Mesenchymal stem cell (in vitro differentiated cells and primary cell): ENCODE measurements around the gene ARHGEF40.

Source experiments
- DNase-seq: peaks from one replicate; pipeline ENCODE4 v3.0.0-alpha.2; 2013
- H2AFZ ChIP-seq: one replicate; pipeline ENCODE4 v1.6.1; 2013; ENCODE audit warnings: low read depth, mild to moderate bottlenecking, control low read depth, inconsistent platforms, low read length, moderate library complexity
- H2AK5ac ChIP-seq: 2 replicates; pipeline ENCODE4 v1.6.1; 2013; ENCODE audit warnings: low read length, moderate library complexity, mild to moderate bottlenecking, inconsistent platforms; ENCODE audit not compliant: severe bottlenecking
- H2BK120ac ChIP-seq: one replicate; pipeline ENCODE4 v1.6.1; 2013; ENCODE audit warnings: low read depth, mild to moderate bottlenecking, inconsistent platforms, low read length, moderate library complexity
- H2BK12ac ChIP-seq, 2 experiments: one replicate each; pipeline ENCODE4 v1.6.1; 2013; ENCODE audit warnings: inconsistent platforms in 2 of 2, low read length in 2 of 2, mild to moderate bottlenecking in 2 of 2, moderate library complexity in 2 of 2, control low read depth in 1 of 2
- H2BK15ac ChIP-seq: one replicate; pipeline ENCODE4 v1.6.1; 2013; ENCODE audit warnings: mild to moderate bottlenecking, low read depth, inconsistent platforms; ENCODE audit not compliant: poor library complexity, severe bottlenecking
- H2BK5ac ChIP-seq: 2 replicates; pipeline ENCODE4 v1.6.1; 2013; ENCODE audit warnings: low read depth, mild to moderate bottlenecking, low read length, control low read depth, inconsistent platforms; ENCODE audit not compliant: poor library complexity, severe bottlenecking
- H3K14ac ChIP-seq, 2 experiments: one replicate each; pipeline ENCODE4 v1.6.1; 2013; ENCODE audit warnings: inconsistent platforms in 2 of 2, low read length in 2 of 2, control low read depth in 1 of 2, mild to moderate bottlenecking in 1 of 2, moderate library complexity in 1 of 2
- H3K18ac ChIP-seq, 2 experiments: one replicate each; pipeline ENCODE4 v1.6.1; 2013; ENCODE audit warnings: inconsistent platforms in 2 of 2, low read length in 2 of 2, control low read depth in 1 of 2, low read depth in 1 of 2, mild to moderate bottlenecking in 1 of 2
- H3K23ac ChIP-seq, 2 experiments: one replicate each; pipeline ENCODE4 v1.6.1; 2013; ENCODE audit warnings: inconsistent platforms in 2 of 2, low read length in 2 of 2, mild to moderate bottlenecking in 2 of 2, moderate library complexity in 2 of 2, control low read depth in 1 of 2
- H3K27ac ChIP-seq: 2 replicates; pipeline ENCODE4 v1.5.1; 2013; ENCODE audit warnings: mild to moderate bottlenecking, moderate library complexity, low read length, control low read depth, inconsistent platforms; ENCODE audit not compliant: poor library complexity, severe bottlenecking
- H3K27me3 ChIP-seq, 2 experiments: 2 replicates each; pipeline versions ENCODE4 v1.6.1 to v1.7.0; 2013; ENCODE audit warnings: low read length in 2 of 2, mild to moderate bottlenecking in 2 of 2, moderate library complexity in 2 of 2, control low read depth in 1 of 2, inconsistent platforms in 1 of 2; ENCODE audit not compliant: control insufficient read depth in 1 of 2, insufficient read depth in 1 of 2
- H3K36me3 ChIP-seq, 2 experiments: 2 replicates each; pipeline versions ENCODE4 v1.6.1 to v1.7.0; 2013; ENCODE audit warnings: low read length in 2 of 2, control low read depth in 1 of 2, inconsistent platforms in 1 of 2, low read depth in 1 of 2, mild to moderate bottlenecking in 1 of 2; ENCODE audit not compliant: insufficient read depth in 2 of 2, control insufficient read depth in 1 of 2
- H3K4ac ChIP-seq, 2 experiments: one replicate each; pipeline ENCODE4 v1.6.1; 2013; ENCODE audit warnings: inconsistent platforms in 2 of 2, low read length in 2 of 2, mild to moderate bottlenecking in 2 of 2, moderate library complexity in 2 of 2, control low read depth in 1 of 2, low read depth in 1 of 2
- H3K4me1 ChIP-seq: 2 replicates; pipeline ENCODE4 v1.6.1; 2013; ENCODE audit warnings: low read depth, low read length, control low read depth; ENCODE audit not compliant: control insufficient read depth, insufficient read depth
- H3K4me2 ChIP-seq: 2 replicates; pipeline ENCODE4 v1.6.1; 2013; ENCODE audit warnings: low read length, mild to moderate bottlenecking, inconsistent platforms; ENCODE audit not compliant: poor library complexity, severe bottlenecking
- H3K4me3 ChIP-seq, 2 experiments: 2 replicates each; pipeline versions ENCODE4 v1.5.1 to v1.7.0; 2013; ENCODE audit warnings: low read length in 2 of 2, mild to moderate bottlenecking in 2 of 2, control low read depth in 1 of 2, low read depth in 1 of 2; ENCODE audit not compliant: insufficient read depth in 1 of 2
- H3K79me1 ChIP-seq: replicated peaks from 2 replicates; pipeline ENCODE4 v1.6.1; 2013; ENCODE audit warnings: mild to moderate bottlenecking, control low read depth, low read length, inconsistent platforms; ENCODE audit not compliant: poor library complexity, severe bottlenecking
- H3K9ac ChIP-seq: 2 replicates; pipeline ENCODE4 v1.7.0; 2013; ENCODE audit warnings: mild to moderate bottlenecking, low read length, moderate library complexity
- H3K9me3 ChIP-seq: 2 replicates; pipeline ENCODE4 v1.7.0; 2013; ENCODE audit warnings: mild to moderate bottlenecking, low read length; ENCODE audit not compliant: control insufficient read depth
- H4K8ac ChIP-seq: one replicate; pipeline ENCODE4 v1.6.1; 2013; ENCODE audit warnings: inconsistent platforms, mild to moderate bottlenecking, low read length, moderate library complexity
- H4K91ac ChIP-seq: one replicate; pipeline ENCODE4 v1.6.1; 2013; ENCODE audit warnings: mild to moderate bottlenecking, low read length, inconsistent platforms
- WGBS: methylation state at CpG from one replicate; pipeline ENCODE4 v1.1.7; 2013; ENCODE audit warnings: mixed read lengths; 5-methylcytosine and 5-hydroxymethylcytosine counted together

The ARHGEF40 gene

DNA sequence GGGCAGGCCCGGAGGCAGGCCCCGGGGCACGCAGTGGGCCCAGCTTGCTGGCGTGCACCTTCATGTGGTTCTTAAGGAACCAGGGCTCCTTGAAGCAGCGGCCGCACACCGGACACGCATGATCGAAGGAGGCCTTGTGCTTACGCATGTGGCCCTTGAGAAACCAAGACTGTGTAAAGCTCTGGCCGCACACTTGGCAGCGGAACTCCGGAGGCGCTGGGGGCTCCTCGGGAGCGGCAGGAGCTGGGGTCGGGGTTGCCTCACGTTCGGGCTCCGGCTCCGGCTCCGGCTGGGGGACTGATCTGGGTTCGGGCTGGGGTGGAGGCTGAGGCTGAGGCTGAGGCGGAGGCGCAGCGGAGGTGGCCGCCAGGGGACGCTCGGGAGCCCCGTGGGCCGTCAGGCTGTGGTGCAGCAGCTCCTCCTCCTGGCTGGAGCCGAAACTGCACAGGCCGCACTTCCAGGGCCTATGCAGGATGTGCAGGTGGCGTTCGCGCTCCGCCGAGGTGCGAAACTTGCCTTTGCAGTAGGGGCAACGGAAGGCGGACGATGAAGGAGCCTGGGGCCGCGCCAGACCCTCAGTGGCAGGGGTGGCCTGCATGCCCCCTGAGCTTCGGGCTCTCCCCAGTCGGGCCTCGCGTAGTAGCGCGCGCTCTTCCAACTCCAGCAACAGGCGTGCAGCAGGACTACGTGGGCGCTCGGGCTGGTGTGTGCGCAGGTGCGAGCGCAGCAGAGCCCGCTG is 22.3 kb downstream of the ARHGEF40 start:
- Histone ChIP-seq H3K36me3 (peaks cover 40 to 54% of the 10 kb centered on the region in 2 experiments), H3K18ac (no peak overlapping the region), H2BK120ac (no peak overlapping the region), H2BK12ac (no peak overlapping the region), H3K9ac (no peak overlapping the region), H3K79me1 (peaks cover 21% of the 10 kb centered on the region), H4K91ac (peak overlapping the region; percentile 29), H3K27me3 (no peaks in the 10 kb centered on the region), H3K9me3 (no peaks in the 10 kb centered on the region), H4K8ac (peak overlapping the region; percentile 24), H3K14ac (no peak overlapping the region), H2BK5ac (no peak overlapping the region), H3K4me3 (no peak overlapping the region), H3K27ac (no peak overlapping the region), H2AK5ac (peak overlapping the region; percentile 36), H2BK15ac (no peak overlapping the region), H3K4ac (no peak overlapping the region), H3K4me1 (peaks cover 24% of the 10 kb centered on the region), H3K4me2 (no peak overlapping the region), H2AFZ (no peak overlapping the region), H3K23ac (no peak overlapping the region)
- WGBS, result 51% methylated on average over 59 of the region's 59 CpGs
- peak; percentile 68 for DNase-seq

DNA sequence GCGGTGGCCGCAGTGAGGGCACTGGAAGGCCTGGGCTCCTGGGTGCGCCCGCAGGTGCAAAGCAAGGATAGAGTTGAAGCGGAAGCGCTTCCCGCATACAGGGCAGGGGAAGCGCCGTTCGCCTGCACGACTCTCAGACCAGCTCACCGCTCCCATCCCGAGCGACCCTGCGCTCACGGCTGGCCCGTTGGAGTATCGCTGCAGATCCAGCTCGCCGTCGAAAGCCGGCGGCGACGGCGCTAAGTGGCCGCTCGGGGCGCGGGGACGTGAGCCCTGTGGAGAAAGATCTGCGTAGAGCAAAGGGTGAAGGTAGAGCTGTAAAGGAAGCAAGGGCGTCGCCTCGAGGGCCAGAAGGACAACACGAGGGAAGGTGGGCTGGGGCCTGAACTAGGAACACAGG is 22.9 kb downstream of the ARHGEF40 start:
- WGBS, result 80% methylated on average over 36 of the region's 36 CpGs
- Histone ChIP-seq H3K9ac (no peak overlapping the region), H4K8ac (peak overlapping the region; percentile 24), H3K18ac (no peak overlapping the region), H2AFZ (no peak overlapping the region), H3K23ac (no peak overlapping the region), H2BK15ac (no peak overlapping the region), H3K4me3 (no peak overlapping the region), H3K27ac (peak overlapping the region; percentile 98), H3K36me3 (peaks cover 38 to 50% of the 10 kb centered on the region in 2 experiments), H3K9me3 (no peaks in the 10 kb centered on the region), H3K79me1 (peaks cover 21% of the 10 kb centered on the region), H2BK5ac (no peak overlapping the region), H2AK5ac (peak overlapping the region; percentile 21), H3K4me2 (no peak overlapping the region), H3K4me1 (peaks cover 25% of the 10 kb centered on the region), H2BK12ac (no peak overlapping the region), H3K27me3 (no peaks in the 10 kb centered on the region), H2BK120ac (no peak overlapping the region), H3K4ac (no peak overlapping the region), H4K91ac (no peak overlapping the region), H3K14ac (no peak overlapping the region)
- no peak for DNase-seq

DNA sequence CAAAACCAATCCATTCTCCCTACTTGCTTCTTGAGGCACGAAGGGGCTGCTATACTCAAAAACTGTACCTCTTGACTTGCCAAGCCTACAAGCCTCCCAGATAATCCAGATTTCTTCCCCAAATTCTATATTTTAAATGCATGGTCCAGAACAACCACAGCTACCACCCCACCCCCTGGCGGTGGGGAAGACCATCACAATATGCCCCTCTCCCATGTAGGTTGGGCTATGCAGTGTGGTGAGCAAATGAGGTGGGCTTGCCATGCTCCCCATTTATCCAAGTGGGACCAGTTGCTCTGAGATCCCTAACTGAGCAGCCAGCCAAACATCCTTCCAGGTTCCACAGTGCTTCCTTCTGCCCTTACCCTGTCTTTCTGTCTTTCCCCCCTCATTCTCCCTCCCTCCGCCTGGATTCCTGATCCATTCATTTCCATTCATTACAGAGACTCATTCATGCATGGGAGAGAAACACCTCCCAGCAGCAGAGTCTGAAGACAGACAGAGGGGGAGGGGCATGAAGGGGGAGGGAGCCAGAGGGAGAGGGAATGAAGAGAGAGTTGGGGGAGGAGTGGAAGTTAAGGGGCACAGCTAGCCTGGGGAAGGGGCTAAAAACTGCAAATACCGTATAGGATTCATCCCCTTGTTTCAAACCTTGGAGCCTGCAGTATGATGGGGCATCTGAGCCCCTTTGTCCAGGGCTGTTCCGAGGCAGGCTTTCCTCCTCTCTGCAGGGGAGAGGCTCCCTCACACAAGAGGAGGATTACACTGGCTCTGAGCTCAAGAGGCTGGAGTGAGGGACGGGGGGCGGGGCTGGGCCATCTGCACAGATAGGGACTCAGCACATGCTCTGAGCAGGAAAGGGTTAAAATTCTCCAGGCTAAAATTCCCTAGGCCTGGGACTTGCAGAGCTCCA is 23.9 kb downstream of the ARHGEF40 start:
- Histone ChIP-seq H2BK5ac (peak overlapping the region; percentile 74), H4K8ac (no peak overlapping the region), H3K23ac (no peak overlapping the region), H3K4me1 (peaks cover 25% of the 10 kb centered on the region), H3K9me3 (no peaks in the 10 kb centered on the region), H3K18ac (peak overlapping the region in 1 of 2 experiments; percentile 21), H2AFZ (no peak overlapping the region), H2BK120ac (no peak overlapping the region), H3K79me1 (peaks cover 16% of the 10 kb centered on the region), H3K9ac (no peak overlapping the region), H3K4me3 (no peak overlapping the region), H3K27me3 (no peaks in the 10 kb centered on the region), H3K4me2 (peak overlapping the region; percentile 75), H3K36me3 (peaks cover 29 to 41% of the 10 kb centered on the region in 2 experiments), H2BK15ac (no peak overlapping the region), H3K27ac (peak overlapping the region; percentile 98), H4K91ac (no peak overlapping the region), H3K4ac (no peak overlapping the region), H3K14ac (no peak overlapping the region), H2AK5ac (peak overlapping the region; percentile 78), H2BK12ac (no peak overlapping the region)
- WGBS, result 17% methylated on average over 7 of the region's 7 CpGs
- peak; percentile 47 for DNase-seq
